Hematopoietic multipotent progenitor cell (in vitro differentiated cells): ENCODE data around the gene IFT81. TPM values are rescaled to one million over a fixed set of nuclear protein-coding genes. Genes with fewer than 3 reads are reported as not detected.
A peak's percentile ranks its signal among the peaks of the same experiment; 100 is the strongest.

Experiments used
- DNase-seq, 3 donors: peaks; one replicate each; pipeline ENCODE4 v3.0.0-alpha.2; 2011 to 2015; ENCODE audit warnings: low read depth in 2 of 3, low spot score in 2 of 3
- total RNA-seq: library from RNA; depleted of rRNA; stranded (reverse); fragments of >200 nt; gene quantifications from one replicate; pipeline ENCODE4 v1.2.3, GENCODE V29; 2012

Gene IFT81
- total RNA-seq, 1 donor, result 2.7 TPM

DNA sequence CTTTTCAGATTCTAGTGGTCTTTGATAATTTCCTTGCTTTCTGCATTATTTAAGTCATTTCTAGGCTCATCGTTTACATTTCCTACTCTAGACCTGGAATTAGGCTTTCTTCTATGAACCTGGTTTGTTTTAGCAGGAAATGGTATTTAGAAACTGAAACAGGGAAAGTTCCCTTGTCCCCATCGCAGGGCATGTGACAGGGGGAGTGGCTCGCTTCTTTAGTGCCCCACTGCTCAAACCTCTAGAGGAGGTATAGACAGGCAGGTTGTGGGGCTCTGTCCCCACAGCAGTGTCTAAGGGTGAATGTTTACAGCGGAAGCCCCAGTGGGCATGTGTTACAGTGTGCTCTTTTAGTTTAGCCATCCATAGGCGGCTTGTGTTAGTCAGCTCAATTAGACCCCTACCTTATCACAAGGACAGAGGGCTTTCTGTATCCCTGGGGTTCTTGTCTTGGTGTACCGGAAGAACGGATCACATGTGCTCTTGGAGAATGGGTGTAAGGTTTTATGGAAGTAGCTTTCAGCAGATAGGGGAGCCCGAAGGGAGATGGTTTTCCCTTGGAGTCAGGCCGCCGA lies 25.0 kb downstream of the IFT81 start:
- DNase-seq, result no peak

DNA sequence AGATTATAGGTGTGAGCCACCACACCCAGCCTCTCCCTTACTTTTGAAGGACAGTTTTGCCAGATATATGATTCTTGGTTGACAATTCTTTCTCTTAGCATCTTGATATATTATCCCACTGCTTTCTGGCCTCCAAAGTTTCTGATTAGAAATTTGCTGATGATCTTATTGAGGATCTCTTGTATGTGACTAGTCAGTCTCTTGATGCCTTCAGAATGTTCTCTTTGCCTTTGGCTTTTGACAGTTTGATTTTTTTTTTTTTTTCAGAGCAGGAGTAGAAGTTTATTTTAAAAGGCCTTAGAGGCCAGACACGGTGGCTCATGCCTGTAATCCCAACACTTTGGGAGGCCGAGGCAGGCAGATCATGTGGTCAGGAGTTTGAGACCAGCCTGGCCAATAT lies 32.6 kb downstream of the IFT81 start:
- no peak for DNase-seq

DNA sequence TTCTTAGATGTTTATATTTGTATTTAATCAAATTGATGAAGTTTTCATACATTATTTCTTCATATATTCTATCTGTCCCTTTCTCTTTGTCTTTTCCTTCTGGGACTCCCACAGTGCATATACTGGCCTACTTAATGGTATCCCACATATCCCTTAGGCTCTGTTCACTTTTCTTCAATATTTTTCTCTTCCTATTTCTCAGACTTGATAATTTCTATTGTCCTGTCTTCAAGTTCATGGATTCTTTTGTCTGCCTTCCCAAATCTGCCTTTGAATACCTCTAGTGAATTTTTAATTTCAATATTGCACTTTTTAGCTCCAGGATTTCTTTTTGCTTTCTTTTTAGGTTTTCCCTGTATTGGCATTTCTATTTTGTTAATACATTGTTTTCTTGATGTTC lies 33.4 kb downstream of the IFT81 start:
- DNase-seq, result peak in 1 of 3 donors; percentile 24

DNA sequence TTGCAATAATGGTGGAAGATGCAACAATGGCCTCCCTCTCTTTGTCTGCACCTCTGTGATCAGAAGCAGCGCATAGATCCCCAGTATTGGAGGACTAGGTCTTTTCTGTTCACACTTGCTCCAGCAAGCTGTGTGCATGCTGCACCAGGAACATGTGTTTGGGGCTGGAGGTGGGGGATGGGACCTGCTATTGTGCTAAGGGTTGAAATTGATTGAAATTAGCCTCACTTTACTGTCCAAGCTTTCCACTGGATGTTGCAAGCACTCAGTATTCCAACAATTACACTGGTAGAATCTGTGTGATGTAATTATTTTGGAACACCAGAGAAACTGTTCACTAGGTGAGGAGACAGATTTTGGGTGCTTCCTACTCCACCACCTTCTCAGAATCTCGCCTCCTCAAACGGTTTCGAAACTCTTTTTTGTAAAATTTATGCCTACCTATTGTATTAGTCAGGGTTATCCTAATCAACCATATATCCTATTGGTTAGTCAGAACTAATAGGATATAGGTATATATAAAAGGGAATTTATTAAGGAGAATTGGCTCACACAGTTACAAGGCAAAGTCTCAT lies 35.6 kb downstream of the IFT81 start:
- no peak for DNase-seq

DNA sequence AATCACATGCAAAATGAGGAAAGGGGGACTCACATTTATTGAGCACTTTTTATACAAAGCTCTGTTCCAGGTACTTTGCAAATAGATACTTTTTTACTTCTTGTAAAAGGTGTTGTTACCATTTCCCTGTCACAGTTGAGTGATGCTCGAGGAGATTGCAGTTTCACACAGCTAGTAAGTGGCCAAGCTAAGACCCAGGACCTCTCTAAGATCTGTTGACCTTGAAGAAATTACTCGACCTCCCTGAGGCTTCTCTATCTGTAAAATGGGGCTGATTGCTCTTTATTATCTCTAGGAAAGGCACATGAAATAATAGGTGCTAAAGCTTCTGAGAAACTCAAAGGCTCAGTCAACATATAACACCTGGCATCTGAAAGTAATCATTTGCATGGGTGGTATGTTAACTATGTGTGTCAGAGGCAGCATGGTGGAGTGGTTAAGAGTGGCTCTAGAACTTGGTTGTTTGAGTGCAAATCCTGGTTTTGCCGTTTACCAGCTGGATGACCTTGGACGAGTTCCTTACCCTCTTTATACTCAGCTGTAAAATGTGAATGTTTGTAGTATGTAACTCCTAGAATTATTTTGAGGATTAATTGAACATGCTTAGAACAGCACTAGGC lies 41.5 kb downstream of the IFT81 start:
- DNase-seq, result no peak

DNA sequence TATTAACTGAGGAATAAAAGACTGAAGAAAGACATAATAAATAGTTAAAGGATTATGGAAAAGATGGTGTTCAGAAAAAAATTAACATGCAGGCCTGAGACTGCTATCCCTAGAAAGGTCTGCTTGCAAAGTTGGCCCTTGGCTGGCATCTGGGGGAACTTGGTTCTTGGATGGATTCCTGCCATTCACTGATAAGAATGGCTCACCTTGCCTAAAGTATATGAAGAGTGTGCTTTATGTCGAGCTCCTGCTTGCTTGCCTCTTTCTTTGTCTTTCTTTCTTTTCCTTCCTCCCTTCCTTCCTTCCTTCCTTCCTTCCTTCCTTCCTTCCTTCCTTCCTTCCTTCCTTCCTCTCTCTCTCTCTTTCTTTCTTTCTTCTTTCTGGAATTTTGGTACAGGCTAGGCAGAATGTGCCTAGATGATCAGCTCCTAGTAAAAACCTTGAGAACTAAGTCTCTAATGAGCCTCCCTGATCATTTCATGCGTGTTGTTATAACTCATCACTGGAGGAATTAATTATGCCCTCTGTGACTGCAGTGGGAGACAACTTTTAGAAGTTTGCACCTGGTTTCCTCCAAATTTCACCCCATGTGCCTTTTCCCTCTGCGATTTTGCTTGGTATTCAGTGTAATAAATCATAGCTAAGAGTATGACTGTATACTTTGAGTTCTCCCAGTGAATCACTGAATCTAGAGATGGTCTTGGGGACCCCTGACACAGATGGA lies 44.7 kb downstream of the IFT81 start:
- no peak for DNase-seq

DNA sequence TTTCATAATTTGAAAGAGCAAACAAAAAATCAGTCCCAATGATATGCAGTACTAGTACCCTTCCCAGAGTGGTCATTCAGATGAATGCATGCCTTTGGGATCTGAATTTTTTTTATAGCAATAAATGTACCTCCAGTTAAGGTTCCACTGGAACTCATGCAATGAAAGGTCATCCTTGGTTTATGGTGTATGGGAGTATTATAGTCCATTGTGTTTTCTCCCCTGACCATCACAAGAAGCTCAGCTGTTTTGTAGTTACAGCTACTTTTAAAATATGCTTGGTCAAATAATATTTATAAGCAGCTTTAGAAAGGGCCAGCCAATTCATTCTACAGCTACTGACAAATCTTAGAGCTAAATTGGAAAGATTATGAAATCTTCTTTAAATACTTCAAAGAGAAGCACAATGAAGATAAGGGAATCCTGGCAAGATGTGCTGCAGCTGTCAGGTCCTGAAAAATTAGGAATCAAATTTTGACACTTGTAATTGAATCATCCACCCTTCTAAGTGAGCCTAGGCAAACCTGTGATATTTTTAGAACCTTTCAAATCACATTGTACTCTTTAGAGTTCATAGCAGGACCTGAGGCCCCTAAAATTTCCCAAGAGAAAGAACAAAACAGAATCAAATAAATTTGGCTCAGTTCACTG lies 46.5 kb downstream of the IFT81 start:
- no peak for DNase-seq

DNA sequence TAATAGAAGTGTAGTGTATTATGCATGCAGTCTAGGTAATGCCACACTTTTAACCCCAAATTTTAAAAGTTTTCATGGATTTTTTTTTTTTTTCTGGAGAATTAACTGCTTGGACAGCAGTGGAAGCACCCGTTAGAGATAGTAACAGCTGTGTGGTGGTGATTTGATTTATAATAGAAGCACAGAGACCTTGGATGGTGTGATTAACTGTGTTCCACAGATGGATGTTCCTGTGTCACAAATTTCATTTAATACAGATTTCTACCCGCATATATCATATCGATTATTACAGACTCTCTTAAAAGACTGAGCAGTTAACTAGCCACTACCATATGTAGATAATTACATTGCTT lies 47.0 kb downstream of the IFT81 start:
- DNase-seq, result no peak

DNA sequence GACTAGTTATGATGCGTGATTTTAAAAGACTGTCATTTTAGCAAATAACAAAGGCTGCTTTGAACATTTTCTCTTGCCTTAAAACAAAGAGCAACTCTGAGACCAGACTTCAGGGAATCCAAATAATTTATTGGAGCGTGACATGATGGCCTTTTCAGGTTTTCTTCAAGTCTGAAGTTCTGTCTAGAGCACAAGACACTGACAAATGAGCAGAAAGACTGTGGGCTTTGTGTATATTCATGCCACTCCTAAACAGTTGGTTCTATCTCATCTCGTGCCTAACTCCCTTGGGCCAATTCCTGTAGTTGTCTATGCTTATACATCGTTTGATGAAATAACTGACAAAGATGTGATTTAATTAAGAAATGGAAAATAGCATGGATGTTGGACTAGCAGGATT lies 47.5 kb downstream of the IFT81 start:
- no peak for DNase-seq

DNA sequence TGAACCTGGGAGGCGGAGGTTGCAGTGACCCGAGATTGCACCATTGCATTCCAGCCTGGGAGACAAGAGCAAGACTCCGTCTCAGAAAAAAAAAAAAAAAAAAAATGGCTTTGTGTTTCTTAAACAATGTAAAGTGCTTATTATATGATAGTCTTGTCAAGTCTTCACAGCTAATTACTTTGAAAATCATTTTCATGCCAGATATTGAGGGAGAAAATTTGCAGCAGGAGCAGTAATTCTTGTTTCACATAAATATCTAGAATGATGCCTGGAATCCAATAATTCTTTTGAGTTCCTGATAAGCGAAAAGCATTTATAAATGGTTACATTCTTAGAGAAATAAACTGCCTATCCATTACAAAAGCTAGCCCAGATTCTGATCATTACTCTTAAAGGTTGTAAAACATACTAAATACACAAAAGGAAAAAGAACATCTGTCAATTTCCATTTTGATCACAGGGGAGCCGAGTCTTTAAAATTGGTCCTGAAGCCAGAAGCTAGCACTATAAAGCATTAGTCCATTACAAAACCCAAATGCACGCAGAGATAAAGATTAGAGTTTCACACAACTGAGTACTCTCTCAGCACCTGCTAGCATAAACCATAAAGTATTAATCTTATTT lies 50.3 kb downstream of the IFT81 start:
- DNase-seq, result no peak

DNA sequence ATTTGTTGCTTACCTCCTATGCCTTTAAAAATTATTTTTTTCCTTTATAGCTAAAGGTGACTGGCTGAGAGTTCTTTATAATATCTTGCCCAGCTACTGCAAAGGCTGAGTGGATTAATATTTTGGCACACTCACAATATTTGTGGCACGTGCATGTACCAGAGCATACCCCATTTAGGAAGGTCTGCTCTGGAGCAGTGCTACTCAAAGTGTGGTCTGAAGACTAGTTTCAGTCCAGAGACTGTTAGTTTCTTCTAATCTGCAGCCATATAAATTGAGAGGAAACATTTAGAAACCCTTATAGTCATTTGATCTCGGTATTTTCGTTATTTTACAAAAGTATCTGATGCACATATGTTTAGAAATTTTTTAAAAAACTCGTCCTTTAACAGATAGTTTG lies 51.0 kb downstream of the IFT81 start:
- DNase-seq, result no peak

DNA sequence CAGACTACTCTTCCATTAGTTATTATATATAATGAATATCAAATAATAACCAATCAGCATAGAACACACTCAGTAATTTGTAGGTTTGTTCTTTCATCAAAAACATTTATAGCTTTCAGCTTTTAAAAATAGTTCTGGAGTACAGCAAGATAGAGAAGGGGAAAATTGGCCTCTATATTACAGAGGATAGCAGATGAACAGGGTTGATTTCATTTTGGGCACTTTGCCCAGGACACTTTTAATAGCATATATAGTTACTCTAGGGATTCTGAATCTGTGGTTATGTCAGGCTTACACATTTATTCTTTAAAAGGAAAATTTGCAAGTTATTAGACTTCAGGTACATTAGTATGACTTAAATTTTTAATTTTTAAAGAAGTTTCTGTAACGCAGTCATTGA lies 52.6 kb downstream of the IFT81 start:
- DNase-seq, result no peak

DNA sequence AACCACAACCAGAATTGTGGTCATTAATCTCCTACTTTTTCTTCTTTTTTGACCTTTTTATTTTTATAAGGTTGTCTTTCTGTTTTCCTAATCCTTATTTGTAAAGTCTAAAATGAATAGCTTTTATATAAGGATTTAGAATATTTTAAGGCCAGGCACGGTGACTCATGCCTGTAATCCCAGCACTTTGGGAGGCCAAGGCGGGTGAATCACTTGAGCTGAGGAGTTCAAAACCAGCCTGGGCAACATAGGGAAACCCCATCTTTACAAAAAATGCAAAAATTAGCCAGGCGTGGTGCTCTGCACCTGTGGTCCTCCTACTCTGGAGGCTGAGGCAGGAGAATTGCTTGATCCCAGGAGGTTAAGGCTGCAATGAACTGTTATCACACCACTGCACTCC lies 55.1 kb downstream of the IFT81 start:
- DNase-seq, result no peak

DNA sequence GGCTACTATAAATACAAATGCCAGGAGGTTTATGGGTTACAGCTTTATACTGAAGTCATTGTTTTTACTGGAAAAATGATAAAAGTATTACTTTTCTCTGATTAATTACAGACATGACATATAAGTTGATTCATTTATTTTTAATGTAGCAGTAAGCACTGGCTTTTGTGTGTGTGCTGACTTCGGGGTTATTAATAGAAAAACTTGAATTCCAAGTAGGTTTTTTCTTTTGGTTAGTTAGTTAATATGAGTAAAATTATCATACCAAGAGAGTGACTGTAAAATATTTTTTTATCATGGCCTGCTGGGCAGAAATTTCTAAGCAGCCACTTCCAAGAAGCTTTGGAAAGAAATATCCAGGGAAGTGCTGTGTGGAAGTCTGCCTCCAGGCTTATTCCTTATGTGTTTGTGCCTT lies 56.4 kb downstream of the IFT81 start:
- DNase-seq, result no peak

DNA sequence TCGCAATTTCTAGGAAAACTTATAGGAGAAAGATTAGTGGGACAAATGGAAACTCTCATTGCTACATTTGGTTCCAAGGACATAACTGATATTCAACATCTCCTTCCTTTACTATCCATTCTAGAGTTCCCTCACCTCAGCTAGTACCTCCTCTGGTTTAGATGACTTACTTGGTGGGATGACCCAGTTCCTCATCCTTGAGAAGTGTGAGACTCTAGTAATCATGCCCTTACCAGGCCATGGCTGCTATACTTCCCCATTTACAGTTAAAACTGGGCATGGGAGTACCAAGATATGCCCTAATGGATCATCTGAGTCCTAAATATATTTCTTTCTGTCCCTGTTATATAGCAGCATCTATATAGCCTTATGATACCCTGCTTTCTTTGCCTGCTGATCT lies 58.1 kb downstream of the IFT81 start:
- no peak for DNase-seq

DNA sequence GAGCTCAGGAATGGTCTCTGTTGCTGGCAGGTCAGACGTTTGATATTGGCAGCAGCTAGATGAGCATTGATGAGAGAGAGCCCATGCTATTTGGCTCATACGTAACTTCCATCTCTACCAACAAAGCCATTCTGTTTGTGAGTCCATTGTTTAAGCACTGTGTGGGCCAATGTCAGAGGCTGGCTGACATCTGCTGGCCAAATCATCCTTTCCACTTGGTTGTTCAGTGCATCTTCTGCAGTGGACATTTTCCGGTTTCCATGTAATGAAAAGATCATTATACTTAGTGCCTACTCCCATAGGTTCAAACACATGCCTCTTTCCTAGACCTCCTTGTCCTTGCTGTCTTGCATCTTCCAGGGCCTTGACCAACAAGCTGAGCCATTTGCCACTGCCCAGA lies 59.2 kb downstream of the IFT81 start:
- DNase-seq, result no peak

DNA sequence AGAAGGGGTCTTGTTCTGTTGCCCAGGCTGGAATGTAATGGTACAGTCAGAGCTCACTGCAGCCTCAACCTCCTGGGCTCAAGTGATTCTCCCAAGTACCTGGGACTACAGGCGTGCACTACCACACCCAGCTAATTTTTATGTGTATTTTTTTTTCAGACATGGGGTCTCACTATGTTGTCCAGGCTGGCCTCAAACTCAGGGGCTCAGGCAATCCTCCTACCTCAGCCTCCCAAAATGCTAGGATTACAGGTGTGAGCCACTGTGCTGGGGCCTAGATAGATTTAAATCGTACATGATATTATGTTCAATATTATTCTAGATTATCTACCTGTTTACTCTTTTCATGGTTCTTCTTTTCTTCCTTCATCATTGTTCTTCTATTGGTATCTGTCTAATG lies 61.5 kb downstream of the IFT81 start:
- DNase-seq, result no peak

DNA sequence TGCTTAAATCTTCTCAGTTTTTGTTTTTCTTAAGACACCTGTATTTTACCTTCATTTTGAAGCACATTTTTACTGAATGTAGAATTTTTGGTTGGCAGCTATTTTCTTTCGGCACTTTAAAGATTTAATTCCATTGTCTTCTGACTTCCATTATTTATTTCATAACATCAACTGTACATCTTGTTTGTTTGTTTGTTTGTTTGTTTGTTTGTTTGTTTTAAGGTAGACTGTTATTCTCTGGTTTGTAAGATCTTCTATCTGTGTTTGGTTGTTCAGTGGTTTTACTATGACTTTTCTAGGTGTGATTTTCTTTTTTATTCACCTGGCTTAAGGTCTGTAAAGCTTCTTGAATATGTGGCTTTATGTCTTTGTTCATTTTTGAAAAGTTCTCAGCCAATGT lies 61.9 kb downstream of the IFT81 start:
- DNase-seq, result peak in 1 of 3 donors; percentile 13

DNA sequence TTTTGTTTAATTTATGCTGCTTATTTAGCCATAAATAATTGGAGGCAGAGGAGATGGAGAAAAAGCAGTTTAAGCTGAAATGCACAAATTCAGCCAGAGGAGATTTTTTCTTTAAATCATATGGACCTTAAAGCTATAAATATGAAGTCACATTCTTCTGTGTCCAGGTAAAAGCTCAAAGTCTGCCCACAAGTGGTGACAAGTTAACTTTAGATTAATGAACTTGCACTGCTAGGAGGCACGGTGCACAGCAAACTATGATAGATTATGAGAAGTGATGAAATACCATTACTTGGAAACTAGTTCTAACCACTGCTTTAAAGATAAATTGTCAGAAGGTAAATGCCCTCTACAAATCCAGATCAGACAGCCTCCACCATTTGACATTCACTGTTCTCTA lies 69.0 kb downstream of the IFT81 start:
- DNase-seq, result no peak

DNA sequence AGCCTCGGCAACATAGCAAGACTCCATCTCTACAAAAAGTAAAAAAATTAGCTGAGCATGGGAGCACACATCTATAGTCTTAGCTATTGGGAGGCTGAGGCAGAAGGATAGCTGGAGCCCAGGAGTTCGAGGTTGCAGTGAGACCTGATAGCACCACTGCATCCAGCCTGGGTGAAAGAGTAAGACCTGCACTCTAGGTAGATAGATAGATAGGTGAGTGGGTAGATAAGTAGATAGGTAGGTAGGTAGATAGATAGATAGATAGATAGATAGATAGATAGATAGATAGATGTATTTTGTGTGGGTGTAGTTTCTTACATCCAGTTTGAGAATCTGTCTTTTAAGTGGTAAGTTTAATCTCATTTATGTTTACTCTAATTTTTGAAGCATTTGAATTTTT lies 72.8 kb downstream of the IFT81 start:
- DNase-seq, result no peak

DNA sequence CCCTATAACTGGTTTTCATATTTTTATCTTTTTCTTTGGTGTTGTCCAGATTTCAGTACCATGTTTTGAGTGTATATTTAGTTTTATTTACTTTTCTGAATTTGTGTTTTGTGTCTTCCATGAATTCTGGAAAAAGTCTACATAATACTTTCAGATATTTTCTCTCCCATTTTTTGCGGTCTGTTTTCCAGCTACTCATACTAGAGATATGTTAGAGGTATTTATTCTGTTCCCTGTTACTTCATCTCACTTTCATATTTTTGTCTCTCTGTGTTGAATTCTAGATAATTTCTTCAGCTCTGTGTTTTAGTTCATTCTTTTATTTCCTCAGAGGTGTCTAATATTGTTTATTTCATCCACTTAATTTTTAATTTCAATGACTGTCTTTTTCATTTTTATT lies 74.2 kb downstream of the IFT81 start:
- no peak for DNase-seq
